Activated CD4-positive, alpha-beta T cell treated with anti-CD3 and anti-CD28 coated beads, Interleukin-2, Interleukin-6, amounts not matched to agents 100 ng/mL and 50 ng/mL, durations not matched to agents 16 hours and 8 hours (primary cell): ENCODE results near the gene SCRT2.

Experiments used
- DNase-seq: peaks from one replicate; pipeline ENCODE4 v3.0.0-alpha.2; 2020

The SCRT2 gene

GRCh38 chr20:623021-623420 is 52.6 kb downstream of the SCRT2 start:
- no peak for DNase-seq

DNA sequence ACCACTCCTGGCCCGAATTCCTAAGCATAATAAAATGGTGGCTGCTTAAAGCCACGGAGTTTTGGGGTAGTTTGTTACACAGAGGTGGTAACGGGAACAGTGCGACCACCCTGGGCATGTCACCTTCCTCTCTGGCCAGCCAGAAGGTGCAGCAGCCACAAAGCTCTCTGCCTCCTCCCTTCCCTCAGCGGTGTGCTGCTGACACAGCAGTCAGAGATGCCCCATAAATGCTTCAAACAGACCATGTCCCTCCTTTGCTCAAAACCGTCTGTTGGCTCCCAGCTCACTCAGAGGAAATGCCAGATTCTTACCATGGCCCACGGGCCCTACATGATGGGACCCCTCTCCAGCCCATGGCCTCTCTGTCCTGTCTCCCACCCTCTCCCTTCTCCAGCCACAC is 53.4 kb downstream of the SCRT2 start:
- DNase-seq = no peak

GRCh38 chr20:621125-621756 is 54.4 kb downstream of the SCRT2 start:
- DNase-seq = no peak

- no peak for DNase-seq
Observed at GRCh38 chr20:620246-620645, 55.4 kb downstream of the SCRT2 start.

DNA sequence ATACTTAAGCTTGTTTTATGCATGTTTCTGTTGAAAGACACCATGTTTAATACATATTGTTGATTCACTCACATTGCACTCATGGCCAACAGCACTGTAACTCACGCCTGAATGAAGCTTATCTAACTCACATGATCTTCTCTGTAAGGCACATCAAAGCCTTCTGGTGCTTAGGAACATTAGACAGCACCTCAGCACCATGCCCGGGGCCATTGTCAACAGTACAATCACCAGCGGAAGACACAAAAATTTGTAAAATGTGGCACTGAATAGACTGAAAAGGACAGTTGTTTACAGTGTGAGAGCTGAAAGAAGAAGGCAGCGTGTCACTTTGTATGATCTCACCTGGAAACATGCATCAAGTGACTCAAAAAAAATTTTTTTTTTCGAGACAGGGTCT is 56.6 kb downstream of the SCRT2 start:
- no peak for DNase-seq

GRCh38 chr20:617934-618690 is 57.5 kb downstream of the SCRT2 start:
- DNase-seq = no peak

- no peak for DNase-seq
Observed at GRCh38 chr20:615514-615913, 60.1 kb downstream of the SCRT2 start.

GRCh38 chr20:611843-612185 is 63.8 kb downstream of the SCRT2 start:
- no peak for DNase-seq
